Activated naive CD8-positive, alpha-beta T cell (primary cell): ENCODE data around the gene PPCDC.

Experiments
- H3K27ac Mint-ChIP-seq: one replicate; pipeline ENCODE4 v1.8.0; 2021; ENCODE audit warnings: mixed read lengths
- H3K27me3 Mint-ChIP-seq: one replicate; pipeline ENCODE4 v1.8.0; 2021; ENCODE audit warnings: mixed read lengths
- H3K36me3 Mint-ChIP-seq: one replicate; pipeline ENCODE4 v1.8.0; 2021; ENCODE audit warnings: mixed read lengths
- H3K4me1 Mint-ChIP-seq: one replicate; pipeline ENCODE4 v1.8.0; 2021; ENCODE audit warnings: low read depth, mixed read lengths
- H3K4me3 Mint-ChIP-seq: one replicate; pipeline ENCODE4 v1.8.0; 2021; ENCODE audit warnings: mild to moderate bottlenecking, mixed read lengths
- H3K9me3 Mint-ChIP-seq: one replicate; pipeline ENCODE4 v1.8.0; 2021; ENCODE audit warnings: low read depth, mixed read lengths

The PPCDC gene

GRCh38 chr15:74997141-74997540 lies 26.2 kb upstream of the PPCDC start:
- Mint-ChIP-seq H3K4me1 (peaks cover 12% of the 10 kb centered on the region), H3K36me3 (peaks cover 2% of the 10 kb centered on the region), H3K27me3 (peaks cover 24% of the 10 kb centered on the region), H3K27ac (no peak overlapping the region), H3K9me3 (no peaks in the 10 kb centered on the region), H3K4me3 (peak overlapping the region; percentile 81)

GRCh38 chr15:74997543-74997942 lies 25.8 kb upstream of the PPCDC start:
- H3K4me1 Mint-ChIP-seq = peaks cover 12% of the 10 kb centered on the region
- no peak overlapping the region for H3K27ac Mint-ChIP-seq
- H3K27me3 Mint-ChIP-seq = peaks cover 26% of the 10 kb centered on the region
- no peak overlapping the region for H3K4me3 Mint-ChIP-seq
- H3K36me3 Mint-ChIP-seq = peaks cover 2% of the 10 kb centered on the region
- H3K9me3 Mint-ChIP-seq = no peaks in the 10 kb centered on the region

- H3K27me3 Mint-ChIP-seq = peaks cover 26% of the 10 kb centered on the region
- peaks cover 4% of the 10 kb centered on the region for H3K4me1 Mint-ChIP-seq
- H3K27ac Mint-ChIP-seq = no peak overlapping the region
- peaks cover 2% of the 10 kb centered on the region for H3K36me3 Mint-ChIP-seq
- H3K4me3 Mint-ChIP-seq = no peak overlapping the region
- H3K9me3 Mint-ChIP-seq = no peaks in the 10 kb centered on the region
Measured at GRCh38 chr15:75001310-75001709, 22.1 kb upstream of the PPCDC start.

GRCh38 chr15:75002398-75002797 lies 21.0 kb upstream of the PPCDC start:
- Mint-ChIP-seq H3K27me3 (peaks cover 21% of the 10 kb centered on the region), H3K36me3 (peaks cover 2% of the 10 kb centered on the region), H3K27ac (no peak overlapping the region), H3K9me3 (no peaks in the 10 kb centered on the region), H3K4me1 (no peaks in the 10 kb centered on the region), H3K4me3 (no peak overlapping the region)

GRCh38 chr15:75007216-75007615 lies 16.2 kb upstream of the PPCDC start:
- H3K9me3 Mint-ChIP-seq = no peaks in the 10 kb centered on the region
- H3K27ac Mint-ChIP-seq = no peak overlapping the region
- peaks cover 5% of the 10 kb centered on the region for H3K4me1 Mint-ChIP-seq
- H3K4me3 Mint-ChIP-seq = no peak overlapping the region
- H3K27me3 Mint-ChIP-seq = peaks cover 2% of the 10 kb centered on the region
- H3K36me3 Mint-ChIP-seq = peaks cover 2% of the 10 kb centered on the region

- no peak overlapping the region for H3K27ac Mint-ChIP-seq
- H3K36me3 Mint-ChIP-seq = peaks cover 2% of the 10 kb centered on the region
- no peaks in the 10 kb centered on the region for H3K9me3 Mint-ChIP-seq
- peaks cover 5% of the 10 kb centered on the region for H3K4me1 Mint-ChIP-seq
- no peak overlapping the region for H3K4me3 Mint-ChIP-seq
- H3K27me3 Mint-ChIP-seq = no peaks in the 10 kb centered on the region
Measured at GRCh38 chr15:75008221-75008625, 15.2 kb upstream of the PPCDC start.

- no peak overlapping the region for H3K27ac Mint-ChIP-seq
- H3K27me3 Mint-ChIP-seq = no peaks in the 10 kb centered on the region
- H3K9me3 Mint-ChIP-seq = no peaks in the 10 kb centered on the region
- H3K4me3 Mint-ChIP-seq = no peak overlapping the region
- peaks cover 2% of the 10 kb centered on the region for H3K36me3 Mint-ChIP-seq
- H3K4me1 Mint-ChIP-seq = peaks cover 5% of the 10 kb centered on the region
Measured at GRCh38 chr15:75008629-75009326, 14.6 kb upstream of the PPCDC start.

- H3K36me3 Mint-ChIP-seq = no peaks in the 10 kb centered on the region
- no peak overlapping the region for H3K27ac Mint-ChIP-seq
- H3K4me1 Mint-ChIP-seq = no peaks in the 10 kb centered on the region
- no peaks in the 10 kb centered on the region for H3K9me3 Mint-ChIP-seq
- no peaks in the 10 kb centered on the region for H3K27me3 Mint-ChIP-seq
- H3K4me3 Mint-ChIP-seq = no peak overlapping the region
Measured at GRCh38 chr15:75016431-75016830, 7.0 kb upstream of the PPCDC start.

GRCh38 chr15:75019916-75020315 lies 3.5 kb upstream of the PPCDC start:
- no peak overlapping the region for H3K4me3 Mint-ChIP-seq
- H3K4me1 Mint-ChIP-seq = peaks cover 12% of the 10 kb centered on the region
- no peak overlapping the region for H3K27ac Mint-ChIP-seq
- H3K9me3 Mint-ChIP-seq = no peaks in the 10 kb centered on the region
- H3K36me3 Mint-ChIP-seq = no peaks in the 10 kb centered on the region
- no peaks in the 10 kb centered on the region for H3K27me3 Mint-ChIP-seq

GRCh38 chr15:75021341-75021740 lies 2.0 kb upstream of the PPCDC start:
- H3K4me3 Mint-ChIP-seq = no peak overlapping the region
- no peaks in the 10 kb centered on the region for H3K36me3 Mint-ChIP-seq
- H3K27me3 Mint-ChIP-seq = no peaks in the 10 kb centered on the region
- no peaks in the 10 kb centered on the region for H3K9me3 Mint-ChIP-seq
- H3K27ac Mint-ChIP-seq = no peak overlapping the region
- peaks cover 17% of the 10 kb centered on the region for H3K4me1 Mint-ChIP-seq

- Mint-ChIP-seq H3K4me1 (peaks cover 17% of the 10 kb centered on the region), H3K36me3 (no peaks in the 10 kb centered on the region), H3K27ac (peak overlapping the region; percentile 96), H3K4me3 (peak overlapping the region; percentile 96), H3K9me3 (no peaks in the 10 kb centered on the region), H3K27me3 (no peaks in the 10 kb centered on the region)
Measured at GRCh38 chr15:75022783-75023180, 608 bp upstream of the PPCDC start.

GRCh38 chr15:75023872-75024636 lies 664 bp downstream of the PPCDC start:
- H3K4me1 Mint-ChIP-seq = peaks cover 18% of the 10 kb centered on the region
- H3K27ac Mint-ChIP-seq = peak overlapping the region; percentile 96
- H3K9me3 Mint-ChIP-seq = no peaks in the 10 kb centered on the region
- no peaks in the 10 kb centered on the region for H3K27me3 Mint-ChIP-seq
- H3K4me3 Mint-ChIP-seq = peak overlapping the region; percentile 96
- H3K36me3 Mint-ChIP-seq = peaks cover under 1% of the 10 kb centered on the region

GRCh38 chr15:75025107-75025506 lies 1.7 kb downstream of the PPCDC start:
- H3K27me3 Mint-ChIP-seq = no peaks in the 10 kb centered on the region
- H3K4me1 Mint-ChIP-seq = peaks cover 22% of the 10 kb centered on the region
- peak overlapping the region; percentile 75 for H3K27ac Mint-ChIP-seq
- H3K36me3 Mint-ChIP-seq = peaks cover 2% of the 10 kb centered on the region
- peak overlapping the region; percentile 96 for H3K4me3 Mint-ChIP-seq
- H3K9me3 Mint-ChIP-seq = no peaks in the 10 kb centered on the region

GRCh38 chr15:75025548-75026260 lies 2.3 kb downstream of the PPCDC start:
- Mint-ChIP-seq H3K9me3 (no peaks in the 10 kb centered on the region), H3K4me3 (peak overlapping the region; percentile 96), H3K36me3 (peaks cover 2% of the 10 kb centered on the region), H3K27me3 (no peaks in the 10 kb centered on the region), H3K27ac (peak overlapping the region; percentile 75), H3K4me1 (peaks cover 22% of the 10 kb centered on the region)

GRCh38 chr15:75027551-75027950 lies 4.2 kb downstream of the PPCDC start:
- H3K27ac Mint-ChIP-seq = no peak overlapping the region
- H3K9me3 Mint-ChIP-seq = no peaks in the 10 kb centered on the region
- H3K4me3 Mint-ChIP-seq = no peak overlapping the region
- no peaks in the 10 kb centered on the region for H3K27me3 Mint-ChIP-seq
- peaks cover 24% of the 10 kb centered on the region for H3K4me1 Mint-ChIP-seq
- H3K36me3 Mint-ChIP-seq = peaks cover 2% of the 10 kb centered on the region
